ENCODE results near the gene USP2.

DNA sequence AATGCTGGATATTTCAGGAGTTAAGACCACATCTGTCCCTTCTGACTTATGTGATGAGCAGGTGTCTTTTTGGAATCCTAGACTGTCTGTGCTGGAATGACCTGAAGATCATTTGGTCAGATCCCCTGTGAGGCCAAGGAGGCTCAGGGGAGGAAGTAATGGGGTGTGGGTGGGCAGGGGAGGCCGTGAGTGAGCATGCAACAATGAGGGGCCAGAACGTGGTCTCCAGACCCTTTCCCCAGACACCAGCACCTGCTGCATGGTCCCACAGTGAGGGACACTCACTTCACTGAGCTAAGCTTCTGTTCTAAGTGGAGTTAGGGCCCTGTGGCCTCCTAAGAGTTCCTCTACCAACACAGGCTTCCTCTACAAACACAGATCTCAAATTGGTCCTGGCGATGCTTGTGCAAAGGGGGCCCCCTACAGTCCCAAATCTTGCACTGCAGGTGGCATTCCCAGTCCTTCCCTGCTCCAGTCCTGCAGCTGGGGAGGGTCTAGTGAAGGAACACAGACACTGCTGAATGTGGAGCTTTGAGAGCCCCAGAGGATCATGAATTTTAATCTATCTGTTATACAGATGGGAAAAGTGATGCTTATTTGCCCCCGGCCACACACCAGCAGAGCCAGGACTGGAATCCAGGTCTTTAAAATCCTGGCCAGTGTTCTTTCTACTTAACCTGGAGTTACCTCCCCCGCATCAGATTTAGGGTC, 7.4 kb downstream of the USP2 start:
- TF ChIP-seq, protein P1, sequence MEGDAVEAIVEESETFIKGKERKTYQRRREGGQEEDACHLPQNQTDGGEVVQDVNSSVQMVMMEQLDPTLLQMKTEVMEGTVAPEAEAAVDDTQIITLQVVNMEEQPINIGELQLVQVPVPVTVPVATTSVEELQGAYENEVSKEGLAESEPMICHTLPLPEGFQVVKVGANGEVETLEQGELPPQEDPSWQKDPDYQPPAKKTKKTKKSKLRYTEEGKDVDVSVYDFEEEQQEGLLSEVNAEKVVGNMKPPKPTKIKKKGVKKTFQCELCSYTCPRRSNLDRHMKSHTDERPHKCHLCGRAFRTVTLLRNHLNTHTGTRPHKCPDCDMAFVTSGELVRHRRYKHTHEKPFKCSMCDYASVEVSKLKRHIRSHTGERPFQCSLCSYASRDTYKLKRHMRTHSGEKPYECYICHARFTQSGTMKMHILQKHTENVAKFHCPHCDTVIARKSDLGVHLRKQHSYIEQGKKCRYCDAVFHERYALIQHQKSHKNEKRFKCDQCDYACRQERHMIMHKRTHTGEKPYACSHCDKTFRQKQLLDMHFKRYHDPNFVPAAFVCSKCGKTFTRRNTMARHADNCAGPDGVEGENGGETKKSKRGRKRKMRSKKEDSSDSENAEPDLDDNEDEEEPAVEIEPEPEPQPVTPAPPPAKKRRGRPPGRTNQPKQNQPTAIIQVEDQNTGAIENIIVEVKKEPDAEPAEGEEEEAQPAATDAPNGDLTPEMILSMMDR (IDR thresholded peaks at IDR 0.05; ENCODE audit: low read length) = peak; percentile 87
- no peak for TF ChIP-seq EZH2 (optimal IDR thresholded peaks at IDR 0.05; ENCODE audit: low read depth, low read length)
